GM19238 (cell line): ENCODE measurements around the gene AKR1C4.
"Not testable (repeated sequence)": the region's sequence is repeated elsewhere in the genome, so short reads cannot be mapped to it uniquely, and the experiment has no call there.

ENCODE experiments used
- DNase-seq: peaks from one replicate; pipeline ENCODE4 v3.0.0; 2011; ENCODE audit warnings: low spot score; ENCODE audit not compliant: insufficient read length

Gene AKR1C4

DNA sequence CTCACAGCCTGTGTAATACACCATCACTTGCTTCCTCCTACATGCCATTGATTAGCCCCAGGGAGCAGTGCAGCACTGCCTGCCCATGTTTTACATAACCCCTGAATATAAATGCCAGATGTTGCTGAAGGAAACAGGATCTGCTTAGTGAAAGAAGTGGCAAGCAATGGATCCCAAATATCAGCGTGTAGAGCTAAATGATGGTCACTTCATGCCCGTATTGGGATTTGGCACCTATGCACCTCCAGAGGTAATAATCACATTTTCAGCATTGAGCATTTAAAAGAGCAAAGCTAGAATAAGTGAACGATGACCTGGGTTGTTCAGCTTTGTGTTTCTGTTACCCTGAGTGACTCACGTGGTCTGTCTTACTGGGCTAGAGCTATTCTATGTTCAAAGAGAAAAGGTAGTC lies at the start of gene AKR1C4:
Gene AKR1C4 (plus strand): TSS at position 136 of the 412 bp plus-strand sequence. CDS start 31 bp downstream, at position 167.
- DNase-seq, result no peak

DNA sequence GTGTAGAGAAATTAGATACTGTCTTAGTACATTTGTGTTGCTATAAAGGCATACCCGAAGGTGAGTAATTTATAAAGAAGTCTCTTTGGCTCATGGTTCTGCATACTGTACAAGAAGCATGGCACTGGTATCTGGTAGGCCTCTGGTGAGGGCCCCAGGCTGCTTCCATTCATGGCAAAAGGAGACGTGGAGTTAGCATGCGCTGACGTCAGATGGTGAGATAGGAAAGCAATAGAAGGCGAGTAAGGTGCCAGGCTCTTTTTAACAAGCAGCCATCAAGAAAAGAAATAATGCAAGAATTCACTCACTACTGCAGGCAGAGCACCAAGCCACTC lies 49.8 kb upstream of the AKR1C4 start:
- DNase-seq, result no peak

DNA sequence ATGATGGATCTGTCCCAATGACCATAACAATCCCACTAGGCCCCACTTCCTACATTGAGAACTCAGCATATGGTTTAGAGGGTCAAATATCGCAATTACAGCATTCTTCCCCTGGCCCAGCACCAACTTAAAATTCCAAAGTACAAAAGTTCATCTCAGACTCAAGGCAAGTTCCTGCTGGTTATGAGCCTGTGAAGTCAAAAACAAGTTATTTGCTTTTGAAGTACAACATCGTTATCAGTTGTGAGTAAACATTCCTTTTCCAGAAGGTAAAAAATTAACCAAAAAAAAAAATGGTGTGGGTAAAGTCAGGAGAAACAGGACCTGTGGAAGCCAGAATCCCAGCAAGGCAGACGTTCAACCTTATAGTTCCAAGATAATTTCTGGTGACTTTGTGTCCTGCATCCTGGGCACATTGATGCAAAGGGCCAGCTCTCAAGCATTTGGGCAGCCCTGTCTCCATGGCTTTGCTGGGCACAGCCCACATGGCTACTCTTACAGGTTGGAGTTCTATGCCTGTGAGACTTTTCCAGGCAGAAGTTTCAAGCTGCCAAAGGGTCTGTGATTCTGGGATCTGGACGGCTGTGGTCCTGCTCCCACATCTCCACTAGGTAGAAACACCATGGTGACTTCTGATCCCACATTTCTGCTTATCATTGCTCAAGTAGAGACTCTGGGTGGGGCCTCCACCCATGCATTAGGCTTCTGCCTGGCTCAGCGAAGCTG lies 49.2 kb upstream of the AKR1C4 start:
- no peak for DNase-seq

DNA sequence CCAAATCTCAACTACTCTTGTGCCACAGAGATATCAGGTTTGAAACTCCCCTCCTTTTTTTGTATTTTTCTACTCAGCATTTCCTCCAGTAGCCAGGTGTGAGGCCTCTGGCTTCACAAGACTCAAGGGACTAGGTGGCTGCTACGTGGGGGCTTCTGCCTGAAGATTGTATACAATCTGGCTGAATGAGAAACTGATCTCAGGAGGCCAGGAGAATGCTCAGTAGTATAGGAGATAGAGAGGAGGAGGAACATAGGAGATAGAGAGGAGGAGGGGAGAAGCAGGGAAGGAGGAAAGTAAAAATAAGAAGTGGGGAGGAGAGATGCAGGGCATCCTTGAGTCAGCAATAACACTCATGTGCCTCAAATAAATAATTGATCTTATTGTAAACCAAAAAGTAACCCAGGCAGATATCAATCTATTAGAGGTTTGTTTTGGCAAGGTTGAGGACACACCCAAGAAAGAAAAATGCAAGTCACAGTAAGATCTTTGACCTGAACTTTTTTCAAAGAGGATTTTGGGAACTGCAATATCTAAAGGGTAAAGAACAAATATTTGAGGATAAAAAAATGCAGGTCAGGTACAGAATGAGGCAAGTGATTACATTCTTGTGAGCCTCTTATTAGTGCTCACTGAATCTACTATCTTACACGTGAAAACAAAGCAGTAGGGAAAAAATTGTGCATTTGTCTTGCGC lies 48.5 kb upstream of the AKR1C4 start:
- no peak for DNase-seq

DNA sequence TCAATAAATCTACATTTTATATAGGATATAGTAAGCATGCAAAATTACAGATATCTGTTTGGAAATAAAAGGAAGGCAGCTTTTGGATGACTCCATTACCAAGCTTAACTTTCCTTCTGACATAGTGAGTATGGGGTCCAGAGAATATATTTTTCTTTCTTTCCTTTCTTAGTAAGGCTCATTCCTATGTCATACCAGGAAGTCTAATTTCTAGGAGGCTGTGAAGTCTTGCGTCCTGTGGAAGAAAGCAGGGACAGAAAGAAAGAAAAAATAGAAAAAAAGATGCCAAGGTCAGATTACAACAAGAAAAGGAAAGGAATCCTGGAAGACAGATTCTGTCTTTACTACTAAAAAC lies 48.0 kb upstream of the AKR1C4 start:
- no peak for DNase-seq

DNA sequence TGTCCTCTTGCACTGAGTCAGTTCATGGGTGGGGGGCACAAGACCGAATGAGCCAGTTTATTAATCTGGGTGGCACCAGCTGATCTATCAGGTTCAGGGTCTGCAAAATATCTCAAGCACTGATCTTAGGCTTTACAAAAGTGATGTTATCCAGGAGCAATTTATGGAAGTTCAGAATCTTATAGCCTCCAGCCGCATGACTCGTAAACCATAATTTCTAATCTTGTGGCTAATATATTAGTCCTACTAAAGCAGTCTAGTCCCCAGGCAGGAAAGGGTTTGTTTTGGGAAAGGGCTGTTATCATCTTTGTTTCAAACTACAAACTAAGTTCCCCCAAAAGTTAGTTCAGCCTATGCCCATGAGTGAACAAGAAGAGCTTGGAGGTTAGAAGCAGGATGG lies 45.6 kb upstream of the AKR1C4 start:
- DNase-seq, result no peak

DNA sequence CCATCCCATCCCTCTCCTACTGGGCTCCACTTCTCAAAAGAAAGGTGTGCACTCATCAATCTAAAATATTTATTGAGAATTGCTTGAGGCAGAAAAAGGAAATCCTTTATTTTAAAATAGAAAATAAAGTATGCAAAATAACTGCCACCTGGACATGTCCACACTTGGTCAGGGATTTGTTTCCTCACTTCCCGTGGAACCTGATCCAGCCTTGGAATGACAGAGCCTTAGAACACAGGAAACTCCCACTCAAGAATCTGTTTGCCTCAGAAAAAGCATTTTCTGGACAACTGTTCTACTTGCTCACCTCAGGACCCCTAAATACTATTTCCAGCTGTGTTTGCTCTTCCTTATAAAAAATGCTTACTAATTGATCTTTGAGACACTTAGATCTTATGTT lies 40.7 kb upstream of the AKR1C4 start:
- DNase-seq, result no peak

DNA sequence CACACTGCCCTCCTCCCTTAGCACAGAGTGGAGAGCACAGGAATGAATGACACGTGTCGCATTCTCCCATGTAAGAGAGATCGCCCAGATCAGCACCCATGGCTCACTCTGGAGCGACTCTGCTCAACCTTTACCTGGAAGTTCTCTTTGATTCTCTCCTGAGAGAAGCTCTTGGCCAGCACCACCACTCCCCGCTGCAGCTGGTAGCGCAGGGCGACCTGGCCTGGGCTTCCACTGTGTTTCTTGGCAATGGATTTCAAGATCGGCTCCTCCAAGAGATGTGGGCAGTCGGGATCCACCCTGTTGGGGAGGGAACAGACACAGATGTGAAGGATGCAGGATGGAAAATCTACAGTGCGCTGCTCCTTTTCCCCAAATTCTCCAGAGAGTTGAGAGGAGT lies 39.1 kb upstream of the AKR1C4 start:
- DNase-seq, result no peak

DNA sequence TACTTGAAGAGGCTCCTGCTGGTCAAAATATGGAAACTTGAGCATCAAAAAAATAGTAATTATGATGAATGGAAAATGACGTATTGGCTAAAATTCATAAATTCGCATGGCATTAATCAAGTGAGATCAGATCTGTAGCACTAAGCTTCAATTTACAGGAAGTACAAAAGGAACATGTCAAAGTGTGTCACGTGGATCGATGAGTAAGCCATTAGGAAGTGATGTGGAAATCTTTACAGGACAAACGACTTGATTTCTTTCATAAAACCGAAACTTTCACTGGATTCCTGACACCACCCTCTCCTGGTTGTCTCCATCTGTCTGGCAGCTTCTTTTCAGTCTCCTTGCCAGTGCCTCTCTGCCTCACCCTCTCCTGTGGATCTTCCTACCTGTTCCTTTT lies 37.5 kb upstream of the AKR1C4 start:
- DNase-seq, result no peak

DNA sequence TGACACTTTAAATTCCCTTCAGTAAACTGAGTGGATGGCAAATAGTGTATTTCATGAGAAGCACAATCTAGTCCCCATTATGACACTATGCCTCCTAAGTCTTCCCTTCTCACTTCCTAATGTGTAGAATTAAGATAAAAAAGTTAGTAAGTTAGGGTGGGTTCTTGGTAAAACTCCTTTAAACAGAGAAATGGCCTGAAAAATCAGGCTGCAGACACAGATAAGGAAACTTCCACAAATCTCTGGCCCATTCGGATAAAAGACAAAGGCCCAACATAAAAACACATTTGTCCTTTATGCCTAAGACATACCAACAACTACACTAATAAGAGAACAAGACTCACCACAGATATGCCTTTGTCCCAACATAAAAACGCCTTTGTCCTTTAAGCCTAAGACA lies 33.1 kb upstream of the AKR1C4 start:
- DNase-seq, result no peak

DNA sequence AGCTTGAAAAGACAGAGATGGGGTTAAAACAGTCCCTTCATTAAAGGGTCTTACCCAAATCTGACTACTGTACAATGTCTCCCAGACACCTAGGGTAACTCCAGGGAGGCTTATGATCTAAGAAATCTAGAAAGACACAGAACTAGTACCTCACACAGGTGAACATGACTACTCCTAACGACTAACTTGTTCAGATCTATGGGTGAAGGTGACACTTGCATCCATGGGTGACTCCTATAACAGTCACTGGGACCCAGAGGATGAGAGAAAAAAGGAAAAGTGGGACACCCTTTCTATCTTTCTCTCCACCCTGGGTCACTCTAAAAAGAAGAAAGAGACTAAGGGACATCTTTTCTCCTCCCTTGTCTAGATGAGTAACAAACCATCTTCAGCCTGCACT lies 30.9 kb upstream of the AKR1C4 start:
- no peak for DNase-seq

DNA sequence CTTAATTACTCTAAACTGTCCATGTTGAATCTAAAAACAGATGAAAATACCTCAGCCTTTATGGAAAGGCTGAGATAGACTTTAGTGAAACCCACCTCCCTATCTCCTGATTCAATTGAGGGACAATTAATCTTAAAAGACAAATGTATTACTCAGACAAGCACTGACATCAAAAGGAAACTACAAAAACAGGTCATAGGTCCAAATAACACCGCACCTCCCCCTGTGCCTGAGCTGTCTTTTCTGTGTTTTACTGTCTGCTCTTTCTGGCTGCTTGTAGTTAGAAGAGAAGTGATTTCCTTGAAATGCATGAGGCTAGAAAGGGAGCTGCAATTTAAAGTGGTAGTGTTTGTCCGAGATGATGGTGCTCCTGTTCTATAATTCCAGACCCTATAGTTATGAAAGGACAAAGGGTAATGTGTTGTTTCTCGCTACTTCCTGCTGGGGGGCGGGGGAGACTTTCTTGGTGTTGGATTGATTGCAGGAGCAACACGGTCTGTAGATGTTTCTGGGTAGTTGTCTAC lies 27.7 kb upstream of the AKR1C4 start:
- no peak for DNase-seq

DNA sequence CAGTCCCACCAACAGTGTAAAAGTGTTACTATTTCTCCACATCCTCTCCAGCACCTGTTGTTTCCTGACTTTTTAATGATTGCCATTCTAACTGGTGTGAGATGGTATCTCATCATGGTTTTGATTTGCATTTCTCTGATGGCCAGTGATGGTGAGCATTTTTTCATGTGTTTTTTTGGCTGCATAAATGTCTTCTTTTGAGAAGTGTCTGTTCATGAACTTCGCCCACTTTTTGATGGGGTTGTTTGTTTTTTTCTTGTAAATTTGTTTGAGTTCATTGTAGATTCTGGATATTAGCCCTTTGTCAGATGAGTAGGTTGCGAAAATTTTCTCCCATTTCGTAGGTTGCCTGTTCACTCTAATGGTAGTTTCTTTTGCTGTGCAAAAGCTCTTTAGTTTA lies 21.1 kb upstream of the AKR1C4 start:
- DNase-seq, result not testable (repeated sequence)

DNA sequence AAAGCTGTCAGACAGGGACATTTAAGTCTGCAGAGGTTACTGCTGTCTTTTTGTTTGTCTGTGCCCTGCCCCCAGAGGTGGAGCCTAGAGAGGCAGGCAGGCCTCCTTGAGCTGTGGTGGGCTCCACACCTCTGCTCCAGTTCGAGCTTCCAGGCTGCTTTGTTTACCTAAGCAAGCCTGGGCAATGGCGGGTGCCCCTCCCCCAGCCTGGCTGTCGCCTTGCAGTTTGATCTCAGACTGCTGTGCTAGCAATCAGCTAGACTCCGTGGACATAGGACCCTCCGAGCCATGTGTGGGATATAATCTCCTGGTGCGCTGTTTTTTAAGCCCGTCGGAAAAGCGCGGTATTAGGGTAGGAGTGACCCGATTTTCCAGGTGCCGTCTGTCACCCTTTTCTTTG lies 16.1 kb upstream of the AKR1C4 start:
- DNase-seq, result not testable (repeated sequence)

DNA sequence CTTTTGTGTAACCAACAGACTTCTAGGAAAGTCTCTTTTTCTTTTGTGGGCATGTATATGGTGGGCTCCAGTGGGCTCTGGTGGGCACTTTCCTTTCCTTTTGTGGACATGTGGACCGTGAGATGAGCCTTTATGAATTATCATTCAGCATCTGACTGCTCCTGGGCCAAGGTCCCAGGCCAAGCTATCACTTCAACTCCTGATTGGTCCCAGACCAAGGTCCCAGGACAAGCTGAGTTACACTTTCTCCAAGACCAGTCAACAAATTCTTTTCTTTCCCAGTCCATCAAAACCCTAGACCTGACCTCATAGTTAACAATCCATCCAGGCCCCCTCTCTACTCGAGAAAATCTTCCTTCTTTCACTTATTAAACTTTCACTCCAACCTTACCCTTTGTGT lies 12.7 kb upstream of the AKR1C4 start:
- DNase-seq, result no peak

DNA sequence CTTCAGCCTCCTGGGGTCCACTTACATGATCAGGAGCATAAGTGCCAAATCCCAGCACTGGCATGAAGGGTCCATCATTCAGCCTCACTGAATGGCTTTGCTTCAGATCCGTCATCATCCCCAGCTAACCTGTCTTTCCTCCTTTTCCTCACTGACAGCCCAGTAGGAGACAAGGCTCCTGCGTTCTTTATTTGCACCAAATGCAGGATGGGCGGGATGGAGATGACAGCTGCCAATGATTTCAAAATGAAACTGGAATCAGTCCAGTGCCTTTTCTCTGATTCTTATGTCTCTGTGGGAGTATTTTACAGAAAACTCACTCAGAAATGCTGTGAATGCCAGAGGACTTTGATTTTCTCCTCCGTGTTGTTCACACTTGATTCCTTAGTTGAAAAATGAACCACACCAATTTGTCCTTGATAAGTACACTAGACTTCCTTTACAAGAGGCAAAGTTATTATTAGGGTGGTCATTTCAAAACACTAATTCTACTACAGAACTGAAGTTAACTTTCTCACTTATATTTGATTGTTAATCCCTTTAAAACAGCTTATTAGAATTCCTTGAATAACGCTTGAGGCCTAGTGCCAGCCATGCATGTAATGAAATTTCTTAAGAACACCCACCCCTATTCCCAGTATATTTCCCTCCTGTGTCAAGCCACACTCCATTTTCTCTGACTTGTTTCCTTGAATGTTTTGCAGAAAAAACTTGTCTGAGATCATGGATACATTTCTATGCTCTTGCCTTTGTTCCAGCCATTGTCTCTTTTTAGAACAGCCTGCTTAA lies 11.5 kb upstream of the AKR1C4 start, which contains the start of gene AKR1C8:
Gene AKR1C8 (minus strand): TSS at position 164 of the 789 bp plus-strand sequence. CDS start 46 bp downstream, at position 118.
- DNase-seq, result no peak

DNA sequence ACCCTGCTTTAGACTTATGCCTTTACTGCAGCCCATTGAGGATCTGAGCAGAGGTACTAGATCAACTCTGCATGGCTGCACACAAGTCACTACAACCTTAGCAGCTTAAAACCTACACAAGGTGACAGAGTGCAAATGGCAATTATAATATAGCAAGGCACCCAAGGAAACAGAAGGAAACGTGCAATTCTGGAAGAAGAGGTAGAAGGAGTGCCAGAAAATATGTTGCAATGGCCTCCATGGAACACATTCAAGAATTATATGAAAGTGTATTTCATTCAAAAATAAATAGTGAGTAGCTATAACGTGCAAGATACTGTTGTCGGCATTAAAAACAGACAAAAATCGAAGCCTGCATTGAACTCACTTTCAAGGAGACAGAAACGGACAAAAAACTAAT lies 8.8 kb upstream of the AKR1C4 start:
- DNase-seq, result no peak

DNA sequence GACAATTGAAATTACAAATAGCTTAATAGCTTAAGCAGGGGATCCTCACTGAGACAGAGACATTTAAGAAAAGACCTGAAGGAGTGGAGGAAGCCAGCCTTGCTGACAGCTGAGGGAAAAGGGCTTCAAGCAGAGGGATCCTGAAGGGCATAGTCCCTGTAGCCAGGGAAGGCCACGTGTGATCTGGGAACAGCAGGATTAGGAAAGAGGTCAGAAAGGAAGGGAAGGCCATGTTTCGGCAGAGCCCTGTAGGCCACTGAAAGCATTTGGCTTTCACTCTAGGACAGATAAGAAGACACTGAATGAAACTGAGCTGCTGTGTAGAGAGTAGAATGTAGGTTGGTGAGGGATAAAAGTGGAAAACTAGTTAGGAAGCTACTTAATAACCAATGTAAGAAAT lies 8.3 kb upstream of the AKR1C4 start:
- DNase-seq, result no peak

DNA sequence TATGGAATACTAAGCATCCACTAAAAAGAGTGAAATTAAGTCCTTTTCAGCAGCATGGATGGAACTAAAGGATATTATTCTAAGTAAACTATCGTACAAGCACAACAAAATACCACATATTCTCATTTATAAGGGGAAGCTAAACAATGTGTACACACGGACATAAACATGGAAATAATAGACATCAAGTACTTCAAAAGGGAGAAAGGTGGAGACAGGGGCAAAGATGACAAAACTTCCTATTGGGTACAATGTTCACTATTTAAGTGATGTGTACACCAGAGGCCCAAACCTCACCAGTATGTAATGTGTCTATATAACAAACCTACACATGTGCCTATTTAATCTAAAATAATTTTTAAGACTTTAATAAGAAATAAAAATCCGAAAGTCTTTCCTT lies 2.2 kb upstream of the AKR1C4 start:
- no peak for DNase-seq

DNA sequence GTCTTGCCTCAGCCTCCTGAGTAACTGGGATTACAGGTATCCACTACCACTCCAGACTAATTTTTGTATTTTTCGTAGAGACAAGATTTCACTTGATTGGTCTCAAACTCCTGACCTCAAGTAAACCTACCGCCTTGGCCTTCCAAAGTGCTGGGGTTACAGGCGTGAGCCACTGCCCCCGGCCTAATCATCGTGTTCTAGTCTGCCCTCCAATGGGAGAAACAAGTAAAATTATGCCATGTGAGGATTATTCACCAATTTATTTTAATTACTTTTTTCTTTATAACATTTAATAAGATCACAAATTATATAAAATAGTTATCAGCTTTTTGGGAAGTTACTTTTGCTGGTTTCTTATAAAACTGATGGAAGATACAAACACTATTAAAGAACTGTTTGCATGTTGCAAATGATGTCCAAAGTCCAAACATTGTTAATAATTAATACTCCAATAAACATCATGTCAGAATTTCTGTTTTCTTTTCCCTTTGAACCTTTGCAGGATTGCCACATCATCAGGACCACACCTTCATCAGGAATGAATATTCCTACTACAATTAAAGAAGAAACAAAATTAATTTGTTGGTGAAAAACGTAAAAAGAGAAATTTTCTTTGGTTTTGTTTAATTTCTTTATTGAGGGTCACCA lies 786 bp upstream of the AKR1C4 start:
- no peak for DNase-seq

DNA sequence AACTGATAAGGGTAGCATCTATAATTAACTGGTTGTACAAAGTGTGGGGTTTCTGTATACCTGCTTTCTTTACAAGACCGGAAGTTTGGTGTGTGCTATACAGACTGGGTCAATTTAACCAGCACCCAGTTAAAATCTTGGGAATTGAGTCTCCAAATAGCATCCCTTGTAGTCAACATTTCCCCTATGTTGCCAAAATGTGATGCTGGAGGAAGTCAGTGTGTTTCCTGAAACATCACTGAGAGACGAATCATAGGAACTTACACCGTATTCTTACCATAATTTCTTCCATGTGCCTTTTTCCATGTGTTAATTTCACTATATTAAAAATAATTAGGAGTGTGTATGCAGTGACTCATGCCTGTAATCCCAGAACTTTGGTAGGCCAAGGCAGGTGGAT lies 1.7 kb downstream of the AKR1C4 start:
- DNase-seq, result no peak

DNA sequence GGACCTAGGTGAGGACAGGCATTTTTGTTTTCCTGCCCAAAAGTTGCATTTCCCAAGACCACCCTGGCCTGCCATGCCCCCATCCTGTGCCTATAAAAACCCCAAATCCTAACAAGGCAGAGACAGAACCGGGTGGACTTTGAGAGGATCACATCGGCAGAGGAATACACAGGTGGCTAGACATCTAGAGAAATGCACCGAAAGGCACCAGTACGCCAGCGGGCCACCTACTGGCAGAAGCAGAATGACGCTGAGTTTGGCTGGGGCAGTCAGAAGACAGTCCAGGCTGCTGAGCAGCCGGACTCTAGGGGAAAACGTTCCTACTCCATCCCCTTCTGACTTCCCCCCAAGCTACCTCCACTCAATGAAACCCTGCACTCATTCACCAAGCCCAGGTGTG lies 2.8 kb downstream of the AKR1C4 start:
- DNase-seq, result no peak
